Measurements from ENCODE around the gene ERP27.
A peak's percentile ranks its signal among the peaks of the same experiment; 100 is the strongest.

Gene ERP27

GRCh38 chr12:14961466-14962152, 23.3 kb upstream of the ERP27 start, which contains the start of gene ARHGDIB:
Gene ARHGDIB, minus strand, starts transcription at chr12:14961601. Its CDS starts 10,889 bp downstream, at chr12:14950712.
- FAIRE-seq, result peak; percentile 98
- no peak for TF ChIP-seq PAX5 (IDR thresholded peaks at IDR 0.05; ENCODE audit: insufficient read depth, low read length, severe bottlenecking)
- peak; percentile 43 for TF ChIP-seq TAF1 (IDR thresholded peaks at IDR 0.05; ENCODE audit: low read depth, low read length)
- TF ChIP-seq POLR2AphosphoS5 (IDR thresholded peaks at IDR 0.05; ENCODE audit: low read depth, low read length), result 0 out of 2 replicates have a peak, but pooled peaks have one; percentile 54
- peak; percentile 16; the same call in 1 of the 2 replicates for TF ChIP-seq POLR2A (IDR thresholded peaks at IDR 0.05; ENCODE audit: low read depth, low read length)
- peak; percentile 68; the same call in 1 of the 2 replicates for TF ChIP-seq POU2F2 (IDR thresholded peaks at IDR 0.05; ENCODE audit: low read depth, low read length)
- peak; percentile 61 for TF ChIP-seq SPI1 (IDR thresholded peaks at IDR 0.05; ENCODE audit: low read depth, low read length)
- no peak for DNase-seq (ENCODE audit: insufficient read length, low spot score)

- DNase-seq (ENCODE audit: insufficient read length, low spot score), result no peak
- FAIRE-seq, result peak; percentile 90
- TF ChIP-seq TAF1 (IDR thresholded peaks at IDR 0.05; ENCODE audit: low read depth, low read length), result 0 out of 2 replicates have a peak, but pooled peaks have one; percentile 5
- TF ChIP-seq POLR2A (IDR thresholded peaks at IDR 0.05; ENCODE audit: low read depth, low read length), result no peak
These were observed 22.5 kb upstream of the ERP27 start for GRCh38 chr12:14960548-14961465.

GRCh38 chr12:14959916-14960496, 21.7 kb upstream of the ERP27 start:
- TF ChIP-seq SPI1 (IDR thresholded peaks at IDR 0.05; ENCODE audit: low read depth, low read length) (no peak), PAX5 (IDR thresholded peaks at IDR 0.05; ENCODE audit: insufficient read depth, low read length, severe bottlenecking) (no peak), TAF1 (IDR thresholded peaks at IDR 0.05; ENCODE audit: low read depth, low read length) (no peak), POU2F2 (IDR thresholded peaks at IDR 0.05; ENCODE audit: low read depth, low read length) (no peak), POLR2AphosphoS5 (IDR thresholded peaks at IDR 0.05; ENCODE audit: low read depth, low read length) (peak; percentile 38; the same call in 1 of the 2 replicates), POLR2A (IDR thresholded peaks at IDR 0.05; ENCODE audit: low read depth, low read length) (peak; percentile 51; the same call in 1 of the 2 replicates)
- FAIRE-seq, result peak; percentile 20
- no peak for DNase-seq (ENCODE audit: insufficient read length, low spot score)

- peak; percentile 84 for FAIRE-seq
- TF ChIP-seq POU2F2 (IDR thresholded peaks at IDR 0.05; ENCODE audit: low read depth, low read length), result no peak
- TF ChIP-seq PAX5 (IDR thresholded peaks at IDR 0.05; ENCODE audit: insufficient read depth, low read length, severe bottlenecking), result no peak
- TF ChIP-seq TAF1 (IDR thresholded peaks at IDR 0.05; ENCODE audit: low read depth, low read length), result no peak
- no peak for TF ChIP-seq POLR2AphosphoS5 (IDR thresholded peaks at IDR 0.05; ENCODE audit: low read depth, low read length)
- TF ChIP-seq SPI1 (IDR thresholded peaks at IDR 0.05; ENCODE audit: low read depth, low read length), result no peak
- TF ChIP-seq POLR2A (IDR thresholded peaks at IDR 0.05; ENCODE audit: low read depth, low read length), result no peak
- no peak for DNase-seq (ENCODE audit: insufficient read length, low spot score)
These were observed 21.1 kb upstream of the ERP27 start for GRCh38 chr12:14959463-14959862.

GRCh38 chr12:14959126-14959440, 20.7 kb upstream of the ERP27 start:
- DNase-seq (ENCODE audit: insufficient read length, low spot score), result no peak
- no peak for FAIRE-seq
- TF ChIP-seq PAX5 (IDR thresholded peaks at IDR 0.05; ENCODE audit: insufficient read depth, low read length, severe bottlenecking) (no peak), SPI1 (IDR thresholded peaks at IDR 0.05; ENCODE audit: low read depth, low read length) (no peak), POLR2AphosphoS5 (IDR thresholded peaks at IDR 0.05; ENCODE audit: low read depth, low read length) (no peak), POLR2A (IDR thresholded peaks at IDR 0.05; ENCODE audit: low read depth, low read length) (no peak), POU2F2 (IDR thresholded peaks at IDR 0.05; ENCODE audit: low read depth, low read length) (no peak)

- FAIRE-seq (peak; percentile 26), DNase-seq (ENCODE audit: insufficient read length, low spot score) (no peak)
- TF ChIP-seq PAX5 (IDR thresholded peaks at IDR 0.05; ENCODE audit: insufficient read depth, low read length, severe bottlenecking) (no peak), POLR2A (IDR thresholded peaks at IDR 0.05; ENCODE audit: low read depth, low read length) (no peak), POLR2AphosphoS5 (IDR thresholded peaks at IDR 0.05; ENCODE audit: low read depth, low read length) (no peak), TAF1 (IDR thresholded peaks at IDR 0.05; ENCODE audit: low read depth, low read length) (no peak), SPI1 (IDR thresholded peaks at IDR 0.05; ENCODE audit: low read depth, low read length) (no peak)
These were observed 20.2 kb upstream of the ERP27 start for GRCh38 chr12:14958361-14959125.

- FAIRE-seq, result peak; percentile 82
- TF ChIP-seq SPI1 (IDR thresholded peaks at IDR 0.05; ENCODE audit: low read depth, low read length), result no peak
- no peak for TF ChIP-seq TAF1 (IDR thresholded peaks at IDR 0.05; ENCODE audit: low read depth, low read length)
- TF ChIP-seq PAX5 (IDR thresholded peaks at IDR 0.05; ENCODE audit: insufficient read depth, low read length, severe bottlenecking), result no peak
- TF ChIP-seq POLR2A (IDR thresholded peaks at IDR 0.05; ENCODE audit: low read depth, low read length), result no peak; the same call in 1 of the 2 replicates
- DNase-seq (ENCODE audit: insufficient read length, low spot score), result no peak
These were observed 19.3 kb upstream of the ERP27 start for GRCh38 chr12:14957551-14958168.

- FAIRE-seq (peak; percentile 28), DNase-seq (ENCODE audit: insufficient read length, low spot score) (no peak)
- TF ChIP-seq TAF1 (IDR thresholded peaks at IDR 0.05; ENCODE audit: low read depth, low read length) (no peak), POLR2AphosphoS5 (IDR thresholded peaks at IDR 0.05; ENCODE audit: low read depth, low read length) (no peak), SPI1 (IDR thresholded peaks at IDR 0.05; ENCODE audit: low read depth, low read length) (no peak), POLR2A (IDR thresholded peaks at IDR 0.05; ENCODE audit: low read depth, low read length) (no peak), POU2F2 (IDR thresholded peaks at IDR 0.05; ENCODE audit: low read depth, low read length) (no peak), PAX5 (IDR thresholded peaks at IDR 0.05; ENCODE audit: insufficient read depth, low read length, severe bottlenecking) (no peak)
These were observed 18.6 kb upstream of the ERP27 start for GRCh38 chr12:14956905-14957304.

Data from GM12891 (cell line).